H9 (cell line): Measurements from ENCODE around the gene TAGLN. TPM values are rescaled to one million over a fixed set of nuclear protein-coding genes. Genes with fewer than 3 reads are reported as not detected.

Source experiments
- DNase-seq: peaks from one replicate; pipeline ENCODE4 v3.0.0-alpha.2; 2017
- H2AFZ ChIP-seq: one replicate; pipeline ENCODE4 v1.6.1; 2013; ENCODE audit warnings: mild to moderate bottlenecking, low read length, control low read depth, moderate library complexity
- H2AK5ac ChIP-seq: 2 replicates; pipeline ENCODE4 v1.6.1; 2013; ENCODE audit warnings: low read length, control low read depth, mixed read lengths; ENCODE audit not compliant: insufficient read length
- H2BK120ac ChIP-seq: one replicate; pipeline ENCODE4 v1.6.1; 2013; ENCODE audit warnings: low read depth, mild to moderate bottlenecking, low read length, control low read depth, inconsistent platforms; ENCODE audit not compliant: poor library complexity, severe bottlenecking
- H2BK12ac ChIP-seq: 2 replicates; pipeline ENCODE4 v1.6.1; 2013; ENCODE audit warnings: low read length, control low read depth, mixed read lengths, low read depth; ENCODE audit not compliant: insufficient read length
- H2BK15ac ChIP-seq: 2 replicates; pipeline ENCODE4 v1.6.1; 2013; ENCODE audit warnings: low read depth, low read length, control low read depth
- H2BK20ac ChIP-seq: one replicate; pipeline ENCODE4 v1.6.1; 2013; ENCODE audit warnings: low read depth, mild to moderate bottlenecking, low read length, control low read depth, inconsistent platforms; ENCODE audit not compliant: poor library complexity, severe bottlenecking
- H2BK5ac ChIP-seq: 2 replicates; pipeline ENCODE4 v1.6.1; 2013; ENCODE audit warnings: low read length, control low read depth, mixed read lengths; ENCODE audit not compliant: insufficient read length
- H3K14ac ChIP-seq: 2 replicates; pipeline ENCODE4 v1.6.1; 2013; ENCODE audit warnings: low read length, control low read depth; ENCODE audit not compliant: insufficient read depth
- H3K18ac ChIP-seq: 2 replicates; pipeline ENCODE4 v1.6.1; 2013; ENCODE audit warnings: low read depth, mild to moderate bottlenecking, mixed read lengths, low read length, control low read depth; ENCODE audit not compliant: insufficient read length
- H3K23ac ChIP-seq: 2 replicates; pipeline ENCODE4 v1.6.1; 2013; ENCODE audit warnings: low read length, control low read depth, mixed read lengths, low read depth; ENCODE audit not compliant: insufficient read length
- H3K23me2 ChIP-seq: 2 replicates; pipeline ENCODE4 v1.6.1; 2013; ENCODE audit warnings: low read depth, mild to moderate bottlenecking, mixed read lengths, low read length, control low read depth; ENCODE audit not compliant: insufficient read length, poor library complexity, severe bottlenecking
- H3K27ac ChIP-seq: 2 replicates; pipeline ENCODE4 v1.5.1; 2013; ENCODE audit warnings: low read length, control low read depth, mixed read lengths, low read depth; ENCODE audit not compliant: insufficient read length
- H3K27me3 ChIP-seq: 2 replicates; pipeline ENCODE4 v1.6.1; 2013; ENCODE audit warnings: low read length, control low read depth, inconsistent platforms; ENCODE audit not compliant: insufficient read depth
- H3K4ac ChIP-seq: 2 replicates; pipeline ENCODE4 v1.6.1; 2013; ENCODE audit warnings: low read depth, mild to moderate bottlenecking, control low read depth, inconsistent platforms, low read length, moderate library complexity
- H3K4me1 ChIP-seq: 2 replicates; pipeline ENCODE4 v1.6.1; 2013; ENCODE audit warnings: low read length, control low read depth, inconsistent platforms; ENCODE audit not compliant: insufficient read depth
- H3K4me2 ChIP-seq: 2 replicates; pipeline ENCODE4 v1.6.1; 2013; ENCODE audit warnings: low read length, control low read depth, mixed read lengths; ENCODE audit not compliant: insufficient read length, insufficient read depth
- H3K56ac ChIP-seq: 2 replicates; pipeline ENCODE4 v1.6.1; 2013; ENCODE audit warnings: low read depth, mild to moderate bottlenecking, mixed read lengths, low read length, control low read depth; ENCODE audit not compliant: insufficient read length
- H3K79me1 ChIP-seq: 2 replicates; pipeline ENCODE4 v1.6.1; 2013; ENCODE audit warnings: low read depth, mild to moderate bottlenecking, moderate library complexity, low read length, control low read depth, inconsistent platforms; ENCODE audit not compliant: insufficient read depth, poor library complexity, severe bottlenecking
- H3K79me2 ChIP-seq: 2 replicates; pipeline ENCODE4 v1.6.1; 2013; ENCODE audit warnings: low read length, control low read depth, inconsistent platforms; ENCODE audit not compliant: insufficient read depth
- H3K9ac ChIP-seq: 2 replicates; pipeline ENCODE4 v1.6.1; 2013; ENCODE audit warnings: low read length, control low read depth, mixed read lengths; ENCODE audit not compliant: insufficient read length; ENCODE audit errors: extremely low read depth
- H3K9me3 ChIP-seq: one replicate; pipeline ENCODE4 v1.6.1; 2013; ENCODE audit warnings: low read depth, low read length, inconsistent platforms; ENCODE audit not compliant: control insufficient read depth
- H3T11ph ChIP-seq: one replicate; pipeline ENCODE4 v1.6.1; 2013; ENCODE audit warnings: mild to moderate bottlenecking, low read length, control low read depth, inconsistent platforms
- H4K20me1 ChIP-seq: one replicate; pipeline ENCODE4 v1.6.1; 2013; ENCODE audit not compliant: control insufficient read depth, insufficient read length, insufficient read depth
- H4K5ac ChIP-seq: 2 replicates; pipeline ENCODE4 v1.6.1; 2013; ENCODE audit warnings: low read depth, mild to moderate bottlenecking, mixed read lengths, low read length, control low read depth; ENCODE audit not compliant: insufficient read length
- H4K8ac ChIP-seq: replicated peaks from 2 replicates; pipeline ENCODE4 v1.6.1; 2013; ENCODE audit warnings: low read length, control low read depth, mixed read lengths, low read depth; ENCODE audit not compliant: insufficient read length
- H4K91ac ChIP-seq: 2 replicates; pipeline ENCODE4 v1.6.1; 2013; ENCODE audit warnings: low read depth, mild to moderate bottlenecking, moderate library complexity, mixed read lengths, low read length, control low read depth; ENCODE audit not compliant: insufficient read length
- H3K27ac Mint-ChIP-seq, 3 experiments: 2 replicates in 2 of 3; 3 replicates in 1 of 3; pipeline ENCODE4 v1.8.0; 2020 to 2021; ENCODE audit warnings: mixed read lengths in 3 of 3, mild to moderate bottlenecking in 1 of 3, moderate library complexity in 1 of 3
- H3K27me3 Mint-ChIP-seq: 2 replicates; pipeline ENCODE4 v1.8.0; 2021; ENCODE audit warnings: low read depth, mild to moderate bottlenecking, moderate library complexity, mixed read lengths
- H3K36me3 Mint-ChIP-seq, 3 experiments: 2 replicates in 2 of 3; 3 replicates in 1 of 3; pipeline ENCODE4 v1.8.0; 2020 to 2021; ENCODE audit warnings: low read depth in 3 of 3, mixed read lengths in 3 of 3; ENCODE audit not compliant: insufficient read depth in 1 of 3
- H3K4me1 Mint-ChIP-seq, 2 experiments: 2 replicates each; pipeline ENCODE4 v1.8.0; 2020; ENCODE audit warnings: mixed read lengths in 2 of 2
- H3K4me3 Mint-ChIP-seq, 2 experiments: 2 replicates in 1 of 2; 3 replicates in 1 of 2; pipeline ENCODE4 v1.8.0; 2020 to 2021; ENCODE audit warnings: mild to moderate bottlenecking in 2 of 2, mixed read lengths in 2 of 2, moderate library complexity in 1 of 2
- H3K9me3 Mint-ChIP-seq, 2 experiments: 2 replicates in 1 of 2; 3 replicates in 1 of 2; pipeline ENCODE4 v1.8.0; 2020; ENCODE audit warnings: mild to moderate bottlenecking in 2 of 2, mixed read lengths in 2 of 2, moderate library complexity in 1 of 2
- CTCF ChIP-seq: fragments of 200-600 bp; sonication (generic); conservative IDR thresholded peaks from 3 replicates; pipeline ENCODE4 v1.8.0; 2021; ENCODE audit warnings: antibody characterized with exemption, mild to moderate bottlenecking
- WGBS: extraction: QIAGEN DNeasy Blood & Tissue Kit; methylation state at CpG from one replicate; pipeline ENCODE4 v1.1.7; 2013; ENCODE audit warnings: missing lambda C conversion rate, low lambda C conversion rate, mixed read lengths; ENCODE audit not compliant: insufficient read length; ENCODE audit errors: extremely low coverage; 5-methylcytosine and 5-hydroxymethylcytosine counted together
- total RNA-seq: library from RNA; stranded (reverse); gene quantifications from 2 replicates; pipeline ENCODE4 v1.2.1, GENCODE V29; 2021

The TAGLN gene
- total RNA-seq, 1 experiment from 2014 or later: 176 TPM

- H2BK5ac ChIP-seq: no peak overlapping the region
- H2BK12ac ChIP-seq: no peak overlapping the region
- no peak overlapping the region for H4K91ac ChIP-seq
- H4K20me1 ChIP-seq: no peaks in the 10 kb centered on the region
- no peaks in the 10 kb centered on the region for H3K27me3 ChIP-seq
- no CpG with 5 or more reads among the region's 11 CpGs for WGBS
- no peaks in the 10 kb centered on the region for H3K79me1 ChIP-seq
- no peak overlapping the region for H3K14ac ChIP-seq
- Mint-ChIP-seq H3K36me3 (peaks cover 0 to 24% (median 16%) of the 10 kb centered on the region in 3 experiments; a peak in 4 of 7 replicates), H3K27me3 (peaks cover 4% of the 10 kb centered on the region; the same call in 1 of the 2 replicates), H3K4me1 (peaks cover 13 to 19% of the 10 kb centered on the region in 2 experiments), H3K9me3 (no peaks in the 10 kb centered on the region), H3K27ac (no peak overlapping the region; a peak in 1 of 7 replicates), H3K4me3 (no peak overlapping the region; a peak in 1 of 5 replicates)
- no peak overlapping the region for H3K9ac ChIP-seq
- H3K23ac ChIP-seq: no peak overlapping the region
- no peak overlapping the region for H3K18ac ChIP-seq
- no peak for DNase-seq
- H3K9me3 ChIP-seq: no peaks in the 10 kb centered on the region
- H3K4ac ChIP-seq: no peak overlapping the region
- no peak overlapping the region for H3K56ac ChIP-seq
- H2BK120ac ChIP-seq: no peak overlapping the region
- no peak overlapping the region for H2AFZ ChIP-seq
- H2BK20ac ChIP-seq: no peak overlapping the region
- no peak for TF ChIP-seq CTCF
- no peak overlapping the region for H2AK5ac ChIP-seq
- H3K79me2 ChIP-seq: no peaks in the 10 kb centered on the region
- H3K4me2 ChIP-seq: no peak overlapping the region
- no peak overlapping the region for H4K8ac ChIP-seq
- no peak overlapping the region for H3T11ph ChIP-seq
- H2BK15ac ChIP-seq: no peak overlapping the region
- H3K27ac ChIP-seq: no peak overlapping the region
- peaks cover 6% of the 10 kb centered on the region; the same call in 1 of the 2 replicates for H3K4me1 ChIP-seq
- peaks cover 9% of the 10 kb centered on the region for H3K23me2 ChIP-seq
- no peak overlapping the region for H4K5ac ChIP-seq
Measured at GRCh38 chr11:117183724-117184349, 15.3 kb upstream of the TAGLN start.
